Naive thymus-derived CD4-positive, alpha-beta T cell (primary cell): ENCODE measurements around the gene CAMTA1. TPM values are rescaled to one million over a fixed set of nuclear protein-coding genes. Genes with fewer than 3 reads are reported as not detected.
A peak's percentile ranks its signal among the peaks of the same experiment; 100 is the strongest.
"Not testable (repeated sequence)": the region's sequence is repeated elsewhere in the genome, so short reads cannot be mapped to it uniquely, and the experiment has no call there.

Source experiments
- ATAC-seq: fragments of 150-1000 bp; cut with Tn5 transposase; 2 replicates; pipeline ENCODE4 v1.10.0; 2021; ENCODE audit warnings: mild to moderate bottlenecking, moderate library complexity
- CTCF ChIA-PET: fragments of 350-600 bp; sonication (Branson Sonifier 250); formaldehyde crosslinking; loops from one replicate; lab custom pipeline; 2021; ENCODE audit warnings: antibody characterized with exemption; lab: Charles Lee
- POLR2A ChIA-PET: fragments of 350-600 bp; sonication (Branson Sonifier 250); formaldehyde crosslinking; loops from one replicate; lab custom pipeline; 2021; ENCODE audit warnings: antibody characterized with exemption, inconsistent platforms; lab: Charles Lee
- DNase-seq, 9 donors: peaks; one replicate each; pipeline versions ENCODE4 v3.0.0 to v3.0.0-alpha.2; 2020 to 2022; ENCODE audit warnings: mixed read lengths in 1 of 9
- H3K27ac ChIP-seq: one replicate; pipeline ENCODE4 v1.7.0; 2013; ENCODE audit warnings: mild to moderate bottlenecking, low read depth, low read length, moderate library complexity
- H3K27me3 ChIP-seq, 2 donors: one replicate each; pipeline ENCODE4 v1.7.0; 2013; ENCODE audit warnings: low read length in 2 of 2, mild to moderate bottlenecking in 2 of 2, moderate library complexity in 2 of 2; ENCODE audit not compliant: control insufficient read depth in 2 of 2, insufficient read depth in 2 of 2
- H3K36me3 ChIP-seq, 3 experiments: 1 replicate in 2 of 3; 2 replicates in 1 of 3; pipeline ENCODE4 v1.7.0; 2013; ENCODE audit warnings: low read length in 3 of 3, mild to moderate bottlenecking in 3 of 3, moderate library complexity in 1 of 3; ENCODE audit not compliant: insufficient read depth in 3 of 3, control insufficient read depth in 2 of 3
- H3K4me1 ChIP-seq, 2 donors: one replicate each; pipeline ENCODE4 v1.7.0; 2013; ENCODE audit warnings: low read length in 2 of 2, mild to moderate bottlenecking in 2 of 2, moderate library complexity in 1 of 2; ENCODE audit not compliant: control insufficient read depth in 2 of 2, insufficient read depth in 2 of 2
- H3K4me3 ChIP-seq: 2 replicates; pipeline ENCODE4 v1.7.0; 2013; ENCODE audit warnings: mild to moderate bottlenecking, low read length
- H3K9me3 ChIP-seq, 3 experiments: 1 replicate in 2 of 3; 2 replicates in 1 of 3; pipeline ENCODE4 v1.7.0; 2013; ENCODE audit warnings: low read length in 3 of 3; ENCODE audit not compliant: control insufficient read depth in 2 of 3
- H3K27ac Mint-ChIP-seq, 9 donors: one replicate each; pipeline ENCODE4 v1.8.0; 2020 to 2022; ENCODE audit warnings: mixed read lengths in 9 of 9, mild to moderate bottlenecking in 8 of 9, moderate library complexity in 5 of 9, inconsistent platforms in 2 of 9
- H3K27me3 Mint-ChIP-seq, 5 donors: one replicate each; pipeline ENCODE4 v1.8.0; 2021 to 2022; ENCODE audit warnings: mixed read lengths in 5 of 5, mild to moderate bottlenecking in 1 of 5
- H3K36me3 Mint-ChIP-seq, 5 donors: one replicate each; pipeline ENCODE4 v1.8.0; 2020 to 2022; ENCODE audit warnings: mixed read lengths in 5 of 5, mild to moderate bottlenecking in 3 of 5, inconsistent platforms in 1 of 5
- H3K4me1 Mint-ChIP-seq, 7 donors: one replicate each; pipeline ENCODE4 v1.8.0; 2020 to 2022; ENCODE audit warnings: mixed read lengths in 7 of 7, mild to moderate bottlenecking in 3 of 7, inconsistent platforms in 1 of 7
- H3K4me3 Mint-ChIP-seq, 10 donors: one replicate each; pipeline ENCODE4 v1.8.0; 2020 to 2022; ENCODE audit warnings: mild to moderate bottlenecking in 10 of 10, mixed read lengths in 10 of 10, moderate library complexity in 6 of 10, inconsistent platforms in 2 of 10
- H3K9me3 Mint-ChIP-seq, 11 donors: one replicate each; pipeline ENCODE4 v1.8.0; 2020 to 2022; ENCODE audit warnings: mixed read lengths in 11 of 11, mild to moderate bottlenecking in 4 of 11, inconsistent platforms in 1 of 11, moderate library complexity in 1 of 11
- intact Hi-C, 2 donors: fragments of 100-400 bp; cut with micrococcal nuclease; formaldehyde crosslinking; loops; one replicate each; pipeline ENCODE4 v1.15.1; 2023
- polyA plus RNA-seq, 2 donors: library from polyadenylated mRNA; unstranded; fragments of 300-500 nt; fragmentation: Illumina TruSeq; gene quantifications; one replicate each; pipeline ENCODE4 v1.2.3, GENCODE V29; 2021
- total RNA-seq, 6 experiments: library from RNA in 5 of 6; stranded (reverse) in 5 of 6; gene quantifications; 1 replicate in 5 of 6; 2 replicates in 1 of 6; pipeline ENCODE4 v1.2.3 and lab custom pipeline; 2021 to 2026

CAMTA1 gene
- total and polyA plus RNA-seq, 7 experiments from 2014 or later = 38.1 to 68.6 (median 42.6) TPM

GRCh38 chr1:7704214-7705047 lies 919.2 kb downstream of the CAMTA1 start:
- no peaks in the 10 kb centered on the region for H3K36me3 Mint-ChIP-seq
- Histone ChIP-seq H3K4me1 (peaks cover under 1 to 8% of the 10 kb centered on the region in 2 donors), H3K36me3 (no peaks in the 10 kb centered on the region), H3K4me3 (no peak overlapping the region), H3K9me3 (no peaks in the 10 kb centered on the region), H3K27ac (no peak overlapping the region), H3K27me3 (peaks cover 0 to 23% of the 10 kb centered on the region in 2 donors)
- CTCF ChIA-PET = interaction anchor here (0.5 kb wide), 1 partner anchor 63 kb away, joined by 4 read pairs; no protein-coding TSS in a partner anchor
- POLR2A ChIA-PET = interaction anchor here (1.1 kb wide), 1 partner anchor 61 kb away, joined by 3 read pairs; no protein-coding TSS in a partner anchor
- DNase-seq (peak; percentile 76 to 96 (median 88)), ATAC-seq (peak; percentile 98)
- H3K4me1 Mint-ChIP-seq = peaks cover 4 to 26% (median 11%) of the 10 kb centered on the region in 7 donors
- intact Hi-C loops = loop anchor here (1.0 to 2.0 kb wide), 3 partner anchors 24 to 78 kb away; partner anchors contain the start of gene VAMP3 (in 2 of the 2)
- H3K27me3 Mint-ChIP-seq = peaks cover 41 to 74% (median 44%) of the 10 kb centered on the region in 5 donors
- H3K4me3 Mint-ChIP-seq = peak overlapping the region in 6 of 10 donors; percentile 39 to 87 (median 78)
- H3K9me3 Mint-ChIP-seq = peaks cover 0 to 4% (median 0%) of the 10 kb centered on the region in 11 donors
- H3K27ac Mint-ChIP-seq = peak overlapping the region in 1 of 9 donors; percentile 85

GRCh38 chr1:7705048-7705907 lies 920.0 kb downstream of the CAMTA1 start:
- no peak overlapping the region for H3K4me3 ChIP-seq
- Mint-ChIP-seq H3K9me3 (peaks cover 0 to 4% (median 0%) of the 10 kb centered on the region in 11 donors), H3K4me3 (peak overlapping the region; percentile 75 to 89 (median 84)), H3K27ac (peak overlapping the region in 8 of 9 donors; percentile 65 to 85 (median 75)), H3K27me3 (peaks cover 46 to 69% (median 48%) of the 10 kb centered on the region in 5 donors), H3K36me3 (no peaks in the 10 kb centered on the region), H3K4me1 (peaks cover 3 to 26% (median 7%) of the 10 kb centered on the region in 7 donors)
- intact Hi-C loops = loop anchor here in 1 of 2 donors (2.0 kb wide), 1 partner anchor 78 kb away; no protein-coding TSS in a partner anchor
- H3K27me3 ChIP-seq = peaks cover 0 to 27% of the 10 kb centered on the region in 2 donors
- no peak overlapping the region for H3K27ac ChIP-seq
- ChIA-PET POLR2A (no interaction called here), CTCF (no interaction called here)
- no peaks in the 10 kb centered on the region for H3K9me3 ChIP-seq
- DNase-seq (peak in 8 of 9 donors; percentile 16 to 62 (median 52)), ATAC-seq (peak; percentile 11)
- peaks cover 0 to 8% of the 10 kb centered on the region in 2 donors for H3K4me1 ChIP-seq
- no peaks in the 10 kb centered on the region for H3K36me3 ChIP-seq

GRCh38 chr1:7705908-7706216 lies 920.6 kb downstream of the CAMTA1 start:
- ChIA-PET POLR2A (no interaction called here), CTCF (no interaction called here)
- H3K27ac ChIP-seq = no peak overlapping the region
- Mint-ChIP-seq H3K9me3 (peaks cover 0 to 4% (median 0%) of the 10 kb centered on the region in 11 donors), H3K4me3 (peak overlapping the region; percentile 68 to 89 (median 84)), H3K27ac (peak overlapping the region in 5 of 9 donors; percentile 66 to 85 (median 74)), H3K4me1 (peaks cover 3 to 26% (median 7%) of the 10 kb centered on the region in 7 donors), H3K27me3 (peaks cover 48 to 66% (median 50%) of the 10 kb centered on the region in 5 donors), H3K36me3 (no peaks in the 10 kb centered on the region)
- H3K36me3 ChIP-seq = no peaks in the 10 kb centered on the region
- peaks cover 0 to 8% of the 10 kb centered on the region in 2 donors for H3K4me1 ChIP-seq
- ATAC-seq = no peak
- DNase-seq = peak in 1 of 9 donors; percentile 9
- H3K9me3 ChIP-seq = no peaks in the 10 kb centered on the region
- no peak overlapping the region for H3K4me3 ChIP-seq
- H3K27me3 ChIP-seq = peaks cover 0 to 27% of the 10 kb centered on the region in 2 donors
- intact Hi-C loops = loop anchor here in 1 of 2 donors (2.0 kb wide), 1 partner anchor 77 kb away; no protein-coding TSS in a partner anchor

GRCh38 chr1:7707527-7707926 lies 922.3 kb downstream of the CAMTA1 start:
- POLR2A ChIA-PET = no interaction called here
- peaks cover 48 to 65% (median 53%) of the 10 kb centered on the region in 5 donors for H3K27me3 Mint-ChIP-seq

GRCh38 chr1:7708065-7708464 lies 922.8 kb downstream of the CAMTA1 start:
- H3K4me1 ChIP-seq, H3K27ac Mint-ChIP-seq, H3K4me3 ChIP-seq, intact Hi-C loops, H3K36me3 ChIP-seq, H3K36me3 Mint-ChIP-seq, H3K4me3 Mint-ChIP-seq, H3K9me3 Mint-ChIP-seq, DNase-seq, H3K9me3 ChIP-seq, CTCF ChIA-PET, H3K27ac ChIP-seq, POLR2A ChIA-PET, ATAC-seq: not testable (repeated sequence)
- peaks cover 0 to 27% of the 10 kb centered on the region in 2 donors for H3K27me3 ChIP-seq
- Mint-ChIP-seq H3K27me3 (peaks cover 50 to 65% (median 54%) of the 10 kb centered on the region in 5 donors), H3K4me1 (peaks cover under 1 to 19% (median 7%) of the 10 kb centered on the region in 7 donors)

More at GRCh38 chr1:7707527-7707926, 922.3 kb downstream of the CAMTA1 start:
- CTCF ChIA-PET = no interaction called here
- Histone ChIP-seq H3K4me1 (peaks cover 0 to 8% of the 10 kb centered on the region in 2 donors), H3K27me3 (peaks cover 0 to 27% of the 10 kb centered on the region in 2 donors), H3K27ac (no peak overlapping the region), H3K9me3 (no peaks in the 10 kb centered on the region), H3K4me3 (no peak overlapping the region), H3K36me3 (no peaks in the 10 kb centered on the region)
- Mint-ChIP-seq H3K36me3 (no peaks in the 10 kb centered on the region), H3K4me1 (peaks cover 3 to 25% (median 7%) of the 10 kb centered on the region in 7 donors), H3K27ac (no peak overlapping the region), H3K9me3 (peaks cover 0 to 4% (median 0%) of the 10 kb centered on the region in 11 donors), H3K4me3 (peak overlapping the region in 1 of 10 donors; percentile 60)
- no peak for ATAC-seq
- intact Hi-C loops = no loop called here
- DNase-seq = no peak

- Mint-ChIP-seq H3K4me3 (no peak overlapping the region), H3K36me3 (no peaks in the 10 kb centered on the region), H3K27ac (no peak overlapping the region), H3K9me3 (peaks cover 0 to 3% (median 0%) of the 10 kb centered on the region in 11 donors), H3K27me3 (peaks cover 40 to 72% (median 56%) of the 10 kb centered on the region in 5 donors), H3K4me1 (peaks cover 0 to 4% (median 4%) of the 10 kb centered on the region in 7 donors)
- H3K9me3 ChIP-seq = no peaks in the 10 kb centered on the region
- CTCF ChIA-PET = no interaction called here
- peaks cover 0 to 3% of the 10 kb centered on the region in 2 donors for H3K4me1 ChIP-seq
- ATAC-seq = no peak
- DNase-seq = no peak
- intact Hi-C loops = no loop called here
- H3K27ac ChIP-seq = no peak overlapping the region
- no peaks in the 10 kb centered on the region for H3K36me3 ChIP-seq
- H3K27me3 ChIP-seq = peaks cover 0 to 24% of the 10 kb centered on the region in 2 donors
- POLR2A ChIA-PET = no interaction called here
- H3K4me3 ChIP-seq = no peak overlapping the region
Observed at GRCh38 chr1:7710859-7711258, 925.6 kb downstream of the CAMTA1 start.
